SK-N-SH (cell line): ENCODE measurements around the gene ZNF256. TPM values are rescaled to one million over a fixed set of nuclear protein-coding genes. Genes with fewer than 3 reads are reported as not detected.

Experiments used
- CTCF ChIA-PET: fragments of 300-600, 350-600 bp; formaldehyde crosslinking; extraction: SDS; loops from one replicate; lab custom pipeline; 2021; lab: Yijun Ruan, JAX
- POLR2A ChIA-PET: fragments of 350-600 bp; sonication (Branson Sonifier 250); formaldehyde crosslinking; extraction: SDS; loops from one replicate; lab custom pipeline; 2020; ENCODE audit warnings: antibody characterized with exemption, inconsistent platforms; lab: Yijun Ruan, JAX
- DNase-seq: peaks from one replicate; pipeline ENCODE4 v3.0.0; 2012
- H2AFZ ChIP-seq: fragments of 200-600 bp; sonication (generic); 2 replicates; pipeline ENCODE4 v1.8.1; 2016; ENCODE audit warnings: antibody characterized with exemption, mild to moderate bottlenecking, low read depth
- H3F3A ChIP-seq: fragments of 200-600 bp; sonication (generic); replicated peaks from 2 replicates; pipeline ENCODE3; 2016; ENCODE audit warnings: antibody characterized with exemption, mild to moderate bottlenecking; ENCODE audit not compliant: insufficient read depth
- H3K27ac ChIP-seq, 2 experiments: fragments of 200-500 bp in 1 of 2; fragments of 200-600 bp in 1 of 2; sonication (Bioruptor generic) in 1 of 2; sonication (generic), shearing (Covaris generic) in 1 of 2; 2 replicates each; pipeline versions ENCODE4 v1.5.1 to v1.6.1; 2014 to 2016; ENCODE audit warnings: low read depth in 2 of 2, inconsistent platforms in 1 of 2, low read length in 1 of 2, mild to moderate bottlenecking in 1 of 2, mixed read lengths in 1 of 2
- H3K27me3 ChIP-seq: fragments of 200-600 bp; sonication (generic), shearing (Covaris generic); 2 replicates; pipeline ENCODE4 v1.6.1; 2016; ENCODE audit warnings: mixed run types; ENCODE audit not compliant: insufficient read depth
- H3K36me3 ChIP-seq, 2 experiments: fragments of 200-500 bp in 1 of 2; fragments of 200-600 bp in 1 of 2; sonication (Bioruptor generic) in 1 of 2; sonication (generic) in 1 of 2; replicated peaks in 1 of 2; 2 replicates each; pipeline versions ENCODE3 to v1.5.1; 2014 to 2016; ENCODE audit warnings: low read length in 1 of 2, mild to moderate bottlenecking in 1 of 2; ENCODE audit not compliant: insufficient read depth in 2 of 2, control insufficient read depth in 1 of 2
- H3K4me1 ChIP-seq, 2 experiments: fragments of 200-500 bp in 1 of 2; fragments of 200-600 bp in 1 of 2; sonication (Bioruptor generic) in 1 of 2; sonication (generic), shearing (Covaris generic) in 1 of 2; 2 replicates each; pipeline versions ENCODE4 v1.5.1 to v1.6.1; 2014 to 2016; ENCODE audit warnings: low read depth in 1 of 2, low read length in 1 of 2, mixed run types in 1 of 2; ENCODE audit not compliant: insufficient read depth in 2 of 2, control insufficient read depth in 1 of 2
- H3K4me2 ChIP-seq: fragments of 200-600 bp; sonication (generic), shearing (Covaris generic); 2 replicates; pipeline ENCODE4 v1.6.1; 2017; ENCODE audit warnings: mixed run types
- H3K4me3 ChIP-seq, 2 experiments: fragments of 200-500 bp in 1 of 2; fragments of 200-600 bp in 1 of 2; sonication (Bioruptor generic) in 1 of 2; sonication (generic), shearing (Covaris generic) in 1 of 2; 2 replicates each; pipeline versions ENCODE4 v1.5.1 to v1.8.1; 2014 to 2016; ENCODE audit warnings: low read depth in 2 of 2, inconsistent platforms in 1 of 2, low read length in 1 of 2, mild to moderate bottlenecking in 1 of 2, mixed read lengths in 1 of 2, moderate library complexity in 1 of 2
- H3K79me2 ChIP-seq: fragments of 200-600 bp; sonication (generic); 2 replicates; pipeline ENCODE4 v1.8.1; 2017; ENCODE audit warnings: mild to moderate bottlenecking; ENCODE audit not compliant: insufficient read depth
- H3K9ac ChIP-seq: fragments of 200-600 bp; sonication (generic); 2 replicates; pipeline ENCODE4 v1.6.1; 2017; ENCODE audit warnings: mixed run types
- H3K9me2 ChIP-seq: fragments of 200-600 bp; sonication (generic); 2 replicates; pipeline ENCODE4 v1.6.1; 2017; ENCODE audit warnings: mixed run types
- H3K9me3 ChIP-seq: fragments of 200-600 bp; sonication (generic); 2 replicates; pipeline ENCODE4 v1.6.1; 2017; ENCODE audit warnings: mixed run types, mild to moderate bottlenecking, moderate library complexity
- H4K20me1 ChIP-seq: fragments of 200-600 bp; sonication (generic); 2 replicates; pipeline ENCODE4 v1.6.1; 2017; ENCODE audit warnings: mild to moderate bottlenecking, mixed run types; ENCODE audit not compliant: insufficient read depth
- CTCF ChIP-seq: fragments of 200-600 bp; sonication (generic); IDR thresholded peaks from 2 replicates; pipeline ENCODE4 v1.6.1; 2017; ENCODE audit warnings: antibody characterized with exemption, mild to moderate bottlenecking, moderate library complexity
- ELF1 ChIP-seq: IDR thresholded peaks from 2 replicates; pipeline ENCODE4 v1.4.0; 2012
- EP300 ChIP-seq, 2 experiments: IDR thresholded peaks; 2 replicates each; pipeline versions ENCODE4 v1.4.0 to v1.6.1; 2012; ENCODE audit warnings: borderline replicate concordance in 1 of 2, low read depth in 1 of 2, low read length in 1 of 2
- FOXJ3 ChIP-seq: sonication (generic); formaldehyde crosslinking; IDR thresholded peaks from 2 replicates; pipeline ENCODE4 v1.5.1; 2020; ENCODE audit warnings: mild to moderate bottlenecking, missing genetic modification reagents
- IRF3 ChIP-seq: fragments of 150-350 bp; IDR thresholded peaks from 2 replicates; pipeline ENCODE4 v1.6.1; 2016; ENCODE audit warnings: mild to moderate bottlenecking, low read depth, low read length
- JUND ChIP-seq: IDR thresholded peaks from 2 replicates; pipeline ENCODE4 v1.4.0; 2012
- MAX ChIP-seq: IDR thresholded peaks from 2 replicates; pipeline ENCODE4 v1.4.0; 2012; ENCODE audit warnings: low read depth
- MEF2A ChIP-seq: IDR thresholded peaks from 2 replicates; pipeline ENCODE4 v1.4.0; 2012; ENCODE audit warnings: low read depth, borderline replicate concordance
- MXI1 ChIP-seq: IDR thresholded peaks from 2 replicates; pipeline ENCODE4 v1.6.1; 2012; ENCODE audit warnings: mild to moderate bottlenecking, low read depth, low read length, improper control_type of control experiment
- NFIC ChIP-seq: IDR thresholded peaks from 2 replicates; pipeline ENCODE4 v1.4.0; 2012; ENCODE audit warnings: borderline replicate concordance
- PBX3 ChIP-seq: IDR thresholded peaks from 2 replicates; pipeline ENCODE4; 2012
- POLR2AphosphoS5 ChIP-seq: IDR thresholded peaks from 2 replicates; pipeline ENCODE4 v1.6.1; 2012; ENCODE audit warnings: low read depth, low read length
- RAD21 ChIP-seq: IDR thresholded peaks from 2 replicates; pipeline ENCODE4 v1.6.1; 2012; ENCODE audit warnings: mild to moderate bottlenecking, low read length
- REST ChIP-seq: IDR thresholded peaks from 2 replicates; pipeline ENCODE4 v1.6.1; 2012; ENCODE audit warnings: mild to moderate bottlenecking, low read depth, low read length, moderate library complexity
- RXRA ChIP-seq: IDR thresholded peaks from 2 replicates; pipeline ENCODE4 v1.4.0; 2012; ENCODE audit warnings: low read depth, mild to moderate bottlenecking, borderline replicate concordance
- SMC3 ChIP-seq: IDR thresholded peaks from 2 replicates; pipeline ENCODE4 v1.6.1; 2012; ENCODE audit warnings: low read depth, low read length, improper control_type of control experiment
- TEAD4 ChIP-seq: IDR thresholded peaks from 2 replicates; pipeline ENCODE4 v1.4.0; 2012; ENCODE audit warnings: mild to moderate bottlenecking, borderline replicate concordance; ENCODE audit not compliant: insufficient read depth
- USF2 ChIP-seq: fragments of 150-350 bp; IDR thresholded peaks from 2 replicates; pipeline ENCODE4 v1.6.1; 2017; ENCODE audit warnings: antibody characterized with exemption, low read length, low read depth, borderline replicate concordance
- YY1 ChIP-seq: IDR thresholded peaks from 2 replicates; pipeline ENCODE4 v1.4.0; 2012; ENCODE audit warnings: low read depth, mild to moderate bottlenecking
- ZBTB33 ChIP-seq: IDR thresholded peaks from 2 replicates; pipeline ENCODE4 v1.4.0; 2012; ENCODE audit warnings: low read depth, borderline replicate concordance
- WGBS: methylation state at CpG from one replicate; pipeline ENCODE4 v1.1.6; 2017; ENCODE audit warnings: low lambda C conversion rate; 5-methylcytosine and 5-hydroxymethylcytosine counted together
- polyA plus RNA-seq, 3 experiments: library from polyadenylated mRNA; depleted of rRNA; stranded (reverse); fragments of >200 nt; gene quantifications; 2 replicates each; pipeline ENCODE4 v1.2.3, GENCODE V29; 2012

The ZNF256 gene
- polyA plus RNA-seq, 1 of the 3 experiments (the other 2 are of a cell fraction): 3.7 TPM

GRCh38 chr19:57961785-57962184 lies 14.3 kb upstream of the ZNF256 start:
- no peak for DNase-seq
- H3K4me2 ChIP-seq: no peak overlapping the region
- no peaks in the 10 kb centered on the region for H3K9me2 ChIP-seq
- no peak overlapping the region for H3K4me3 ChIP-seq
- no peaks in the 10 kb centered on the region for H3K79me2 ChIP-seq
- ChIA-PET POLR2A (interaction anchor here (0.7 kb wide), 1 partner anchor 12 kb away, joined by 5 read pairs; no protein-coding TSS in a partner anchor), CTCF (no interaction called here)
- H2AFZ ChIP-seq: no peak overlapping the region
- H3K9ac ChIP-seq: no peak overlapping the region
- no peaks in the 10 kb centered on the region for H3K9me3 ChIP-seq
- no peaks in the 10 kb centered on the region for H3K27me3 ChIP-seq
- no peaks in the 10 kb centered on the region for H3K4me1 ChIP-seq
- H3K27ac ChIP-seq: no peak overlapping the region
- H3K36me3 ChIP-seq: no peaks in the 10 kb centered on the region
- H4K20me1 ChIP-seq: no peaks in the 10 kb centered on the region
- 10% methylated on average over 1 of the region's 1 CpG for WGBS
- H3F3A ChIP-seq: no peaks in the 10 kb centered on the region
- TF ChIP-seq CTCF (no peak), TEAD4 (no peak), EP300 (IDR thresholded peaks at IDR 0.05; ENCODE audit: borderline replicate concordance in 1 of 2, low read depth in 1 of 2, low read length in 1 of 2) (no peak), ELF1 (no peak), RAD21 (no peak), ZBTB33 (no peak), RXRA (no peak), JUND (no peak), USF2 (no peak), POLR2AphosphoS5 (no peak), REST (no peak), IRF3 (no peak), MAX (no peak), PBX3 (no peak), FOXJ3 (no peak), MEF2A (no peak), YY1 (no peak), NFIC (no peak), SMC3 (no peak), MXI1 (no peak)
